HEK293 (cell line): ENCODE data around the gene C8A.

Source experiments
- CTCF ChIA-PET: fragments of 350-600 bp; formaldehyde crosslinking; extraction: SDS; loops from one replicate; lab custom pipeline; 2021; ENCODE audit warnings: antibody characterized with exemption; lab: Yijun Ruan, JAX
- POLR2A ChIA-PET: fragments of 300-600 bp; formaldehyde crosslinking; extraction: SDS; loops from one replicate; lab custom pipeline; 2020; ENCODE audit warnings: antibody characterized with exemption, inconsistent platforms; lab: Yijun Ruan, JAX
- H3K27ac ChIP-seq: fragments of 200-500 bp; sonication (Bioruptor generic); 2 replicates; pipeline ENCODE4 v1.5.1; 2014; ENCODE audit warnings: low read depth, low read length, control low read depth, inconsistent platforms; ENCODE audit errors: extremely low read depth
- H3K36me3 ChIP-seq, 2 experiments: fragments of 200-500 bp in 1 of 2; sonication (Bioruptor generic) in 1 of 2; 1 replicate in 1 of 2; 2 replicates in 1 of 2; pipeline ENCODE4 v1.5.1; 2014 to 2017; ENCODE audit warnings: inconsistent platforms in 2 of 2, low read length in 2 of 2; ENCODE audit not compliant: control insufficient read depth in 2 of 2, insufficient read depth in 1 of 2
- H3K4me1 ChIP-seq: fragments of 200-500 bp; sonication (Bioruptor generic); 2 replicates; pipeline ENCODE4 v1.5.1; 2014; ENCODE audit warnings: mild to moderate bottlenecking, low read length, inconsistent platforms; ENCODE audit not compliant: control insufficient read depth, insufficient read depth
- H3K4me3 ChIP-seq: 2 replicates; pipeline ENCODE4 v1.5.1; 2011; ENCODE audit warnings: low read depth, mild to moderate bottlenecking, control low read depth, low read length, moderate library complexity
- H3K9me3 ChIP-seq: fragments of 200-500 bp; sonication (Bioruptor generic); 2 replicates; pipeline ENCODE4 v1.5.1; 2014; ENCODE audit warnings: low read depth, low read length, inconsistent platforms; ENCODE audit not compliant: control insufficient read depth, insufficient read depth
- BCL11A ChIP-seq: fragments of 450-650 bp; formaldehyde crosslinking; IDR thresholded peaks from 2 replicates; pipeline ENCODE4 v1.5.1; 2016; ENCODE audit warnings: low read depth, missing biosample characterization, missing genetic modification characterization
- GLI2 ChIP-seq: fragments of 450-650 bp; formaldehyde crosslinking; IDR thresholded peaks from 2 replicates; pipeline ENCODE4; 2017; ENCODE audit warnings: missing biosample characterization, missing genetic modification characterization, low read depth, borderline replicate concordance
- GLIS1 ChIP-seq: fragments of 450-650 bp; formaldehyde crosslinking; IDR thresholded peaks from 2 replicates; pipeline ENCODE4 v1.5.1; 2016; ENCODE audit warnings: missing biosample characterization, missing genetic modification characterization
- KLF9 ChIP-seq: fragments of 450-650 bp; formaldehyde crosslinking; IDR thresholded peaks from 2 replicates; pipeline ENCODE4 v1.5.1; 2016; ENCODE audit warnings: missing biosample characterization, missing genetic modification characterization, low read depth
- TCF7L2 ChIP-seq: IDR thresholded peaks from 2 replicates; pipeline ENCODE4 v1.6.1; 2011; ENCODE audit warnings: low read depth, mild to moderate bottlenecking, inconsistent platforms, low read length, moderate library complexity, borderline replicate concordance
- ZNF112 ChIP-seq: fragments of 450-650 bp; formaldehyde crosslinking; IDR thresholded peaks from 2 replicates; pipeline ENCODE4 v1.5.0; 2017; ENCODE audit warnings: missing biosample characterization, missing genetic modification characterization
- ZNF114 ChIP-seq: fragments of 450-650 bp; formaldehyde crosslinking; IDR thresholded peaks from 2 replicates; pipeline ENCODE4 v1.5.0; 2017; ENCODE audit warnings: missing biosample characterization, missing genetic modification characterization
- ZNF121 ChIP-seq: fragments of 450-650 bp; formaldehyde crosslinking; IDR thresholded peaks from 2 replicates; pipeline ENCODE4 v1.5.1; 2016; ENCODE audit warnings: missing biosample characterization, missing genetic modification characterization
- ZNF138 ChIP-seq: fragments of 450-650 bp; formaldehyde crosslinking; IDR thresholded peaks from 2 replicates; pipeline ENCODE4 v1.5.1; 2016; ENCODE audit warnings: missing biosample characterization, missing genetic modification characterization, borderline replicate concordance
- ZNF202 ChIP-seq: fragments of 450-650 bp; formaldehyde crosslinking; IDR thresholded peaks from 2 replicates; pipeline ENCODE4 v1.5.1; 2016; ENCODE audit warnings: missing biosample characterization, missing genetic modification characterization, borderline replicate concordance
- ZNF37A ChIP-seq: fragments of 450-650 bp; IDR thresholded peaks from 2 replicates; pipeline ENCODE4 v1.5.1; 2018; ENCODE audit warnings: missing biosample characterization, missing genetic modification characterization
- ZNF558 ChIP-seq: fragments of 450-650 bp; formaldehyde crosslinking; IDR thresholded peaks from 2 replicates; pipeline ENCODE4 v1.5.1; 2016; ENCODE audit warnings: missing biosample characterization, missing genetic modification characterization
- ZNF571 ChIP-seq: fragments of 450-650 bp; formaldehyde crosslinking; IDR thresholded peaks from 2 replicates; pipeline ENCODE4 v1.5.0; 2017; ENCODE audit warnings: missing biosample characterization, missing genetic modification characterization
- ZNF660 ChIP-seq: fragments of 450-650 bp; IDR thresholded peaks from 2 replicates; pipeline ENCODE4 v1.5.1; 2018; ENCODE audit warnings: missing biosample characterization, mild to moderate bottlenecking, missing genetic modification characterization
- ZNF670 ChIP-seq: fragments of 450-650 bp; formaldehyde crosslinking; IDR thresholded peaks from 2 replicates; pipeline ENCODE4 v1.5.1; 2016; ENCODE audit warnings: missing biosample characterization, missing genetic modification characterization, low read depth
- ZXDB ChIP-seq: fragments of 450-650 bp; formaldehyde crosslinking; IDR thresholded peaks from 2 replicates; pipeline ENCODE4 v1.5.1; 2016; ENCODE audit warnings: missing biosample characterization, missing genetic modification characterization
- TF ChIP-seq, protein P1 (sequence below): fragments of 450-650 bp; formaldehyde crosslinking; IDR thresholded peaks from 2 replicates; pipeline ENCODE4 v1.5.1; 2017; ENCODE audit warnings: missing biosample characterization, missing genetic modification characterization
- TF ChIP-seq, protein P2 (sequence below): fragments of 450-650 bp; formaldehyde crosslinking; IDR thresholded peaks from 2 replicates; pipeline ENCODE4 v1.5.1; 2016; ENCODE audit warnings: missing biosample characterization, missing genetic modification characterization
- TF ChIP-seq, protein P3 (sequence below): fragments of 450-650 bp; formaldehyde crosslinking; IDR thresholded peaks from 2 replicates; pipeline ENCODE4 v1.5.1; 2016; ENCODE audit warnings: missing biosample characterization, missing genetic modification characterization

C8A gene

DNA sequence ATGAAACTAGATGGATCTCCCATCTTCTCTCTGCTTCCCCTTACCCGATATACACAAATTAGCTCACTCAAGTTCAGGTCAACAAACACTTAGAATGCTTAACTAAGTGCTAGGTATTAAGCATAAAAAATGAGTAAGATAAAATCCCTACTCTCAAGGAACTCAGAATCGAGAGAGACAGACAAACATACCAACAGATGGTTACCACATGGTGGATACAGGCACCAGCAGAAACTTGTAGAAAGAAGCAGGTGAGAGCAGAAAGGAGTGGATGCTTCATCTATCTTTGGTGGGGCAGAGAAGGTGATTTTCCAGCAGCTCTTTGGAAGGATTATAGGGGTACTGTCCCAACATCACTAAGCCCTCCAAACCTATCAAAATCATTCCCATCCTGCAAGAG, 79.0 kb downstream of the C8A start:
- Histone ChIP-seq H3K36me3 (no peaks in the 10 kb centered on the region), H3K4me1 (no peaks in the 10 kb centered on the region), H3K27ac (no peak overlapping the region)
- POLR2A ChIA-PET = no interaction called here
- TF ChIP-seq ZNF37A (no peak), ZNF202 (no peak), ZXDB (tag by site-specific recombination) (no peak), ZNF114 (tag by site-specific recombination) (no peak), ZNF138 (tag by site-specific recombination) (no peak), ZNF112 (tag by site-specific recombination) (no peak), BCL11A (tag by site-specific recombination) (no peak), ZNF571 (no peak), KLF9 (no peak), ZNF121 (tag by site-specific recombination) (no peak), ZNF558 (tag by site-specific recombination) (no peak), ZNF660 (tag by site-specific recombination) (no peak), ZNF670 (tag by site-specific recombination) (no peak), TCF7L2 (no peak), GLIS1 (tag by site-specific recombination) (no peak)
- TF ChIP-seq, protein P1, sequence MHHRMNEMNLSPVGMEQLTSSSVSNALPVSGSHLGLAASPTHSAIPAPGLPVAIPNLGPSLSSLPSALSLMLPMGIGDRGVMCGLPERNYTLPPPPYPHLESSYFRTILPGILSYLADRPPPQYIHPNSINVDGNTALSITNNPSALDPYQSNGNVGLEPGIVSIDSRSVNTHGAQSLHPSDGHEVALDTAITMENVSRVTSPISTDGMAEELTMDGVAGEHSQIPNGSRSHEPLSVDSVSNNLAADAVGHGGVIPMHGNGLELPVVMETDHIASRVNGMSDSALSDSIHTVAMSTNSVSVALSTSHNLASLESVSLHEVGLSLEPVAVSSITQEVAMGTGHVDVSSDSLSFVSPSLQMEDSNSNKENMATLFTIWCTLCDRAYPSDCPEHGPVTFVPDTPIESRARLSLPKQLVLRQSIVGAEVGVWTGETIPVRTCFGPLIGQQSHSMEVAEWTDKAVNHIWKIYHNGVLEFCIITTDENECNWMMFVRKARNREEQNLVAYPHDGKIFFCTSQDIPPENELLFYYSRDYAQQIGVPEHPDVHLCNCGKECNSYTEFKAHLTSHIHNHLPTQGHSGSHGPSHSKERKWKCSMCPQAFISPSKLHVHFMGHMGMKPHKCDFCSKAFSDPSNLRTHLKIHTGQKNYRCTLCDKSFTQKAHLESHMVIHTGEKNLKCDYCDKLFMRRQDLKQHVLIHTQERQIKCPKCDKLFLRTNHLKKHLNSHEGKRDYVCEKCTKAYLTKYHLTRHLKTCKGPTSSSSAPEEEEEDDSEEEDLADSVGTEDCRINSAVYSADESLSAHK = no peak
- TF ChIP-seq, protein P2, sequence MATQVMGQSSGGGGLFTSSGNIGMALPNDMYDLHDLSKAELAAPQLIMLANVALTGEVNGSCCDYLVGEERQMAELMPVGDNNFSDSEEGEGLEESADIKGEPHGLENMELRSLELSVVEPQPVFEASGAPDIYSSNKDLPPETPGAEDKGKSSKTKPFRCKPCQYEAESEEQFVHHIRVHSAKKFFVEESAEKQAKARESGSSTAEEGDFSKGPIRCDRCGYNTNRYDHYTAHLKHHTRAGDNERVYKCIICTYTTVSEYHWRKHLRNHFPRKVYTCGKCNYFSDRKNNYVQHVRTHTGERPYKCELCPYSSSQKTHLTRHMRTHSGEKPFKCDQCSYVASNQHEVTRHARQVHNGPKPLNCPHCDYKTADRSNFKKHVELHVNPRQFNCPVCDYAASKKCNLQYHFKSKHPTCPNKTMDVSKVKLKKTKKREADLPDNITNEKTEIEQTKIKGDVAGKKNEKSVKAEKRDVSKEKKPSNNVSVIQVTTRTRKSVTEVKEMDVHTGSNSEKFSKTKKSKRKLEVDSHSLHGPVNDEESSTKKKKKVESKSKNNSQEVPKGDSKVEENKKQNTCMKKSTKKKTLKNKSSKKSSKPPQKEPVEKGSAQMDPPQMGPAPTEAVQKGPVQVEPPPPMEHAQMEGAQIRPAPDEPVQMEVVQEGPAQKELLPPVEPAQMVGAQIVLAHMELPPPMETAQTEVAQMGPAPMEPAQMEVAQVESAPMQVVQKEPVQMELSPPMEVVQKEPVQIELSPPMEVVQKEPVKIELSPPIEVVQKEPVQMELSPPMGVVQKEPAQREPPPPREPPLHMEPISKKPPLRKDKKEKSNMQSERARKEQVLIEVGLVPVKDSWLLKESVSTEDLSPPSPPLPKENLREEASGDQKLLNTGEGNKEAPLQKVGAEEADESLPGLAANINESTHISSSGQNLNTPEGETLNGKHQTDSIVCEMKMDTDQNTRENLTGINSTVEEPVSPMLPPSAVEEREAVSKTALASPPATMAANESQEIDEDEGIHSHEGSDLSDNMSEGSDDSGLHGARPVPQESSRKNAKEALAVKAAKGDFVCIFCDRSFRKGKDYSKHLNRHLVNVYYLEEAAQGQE = no peak
- TF ChIP-seq, all 188 proteins: peak for 0
- CTCF ChIA-PET = no interaction called here
- Histone ChIP-seq H3K9me3 (no peaks in the 10 kb centered on the region), H3K4me3 (no peak overlapping the region)

DNA sequence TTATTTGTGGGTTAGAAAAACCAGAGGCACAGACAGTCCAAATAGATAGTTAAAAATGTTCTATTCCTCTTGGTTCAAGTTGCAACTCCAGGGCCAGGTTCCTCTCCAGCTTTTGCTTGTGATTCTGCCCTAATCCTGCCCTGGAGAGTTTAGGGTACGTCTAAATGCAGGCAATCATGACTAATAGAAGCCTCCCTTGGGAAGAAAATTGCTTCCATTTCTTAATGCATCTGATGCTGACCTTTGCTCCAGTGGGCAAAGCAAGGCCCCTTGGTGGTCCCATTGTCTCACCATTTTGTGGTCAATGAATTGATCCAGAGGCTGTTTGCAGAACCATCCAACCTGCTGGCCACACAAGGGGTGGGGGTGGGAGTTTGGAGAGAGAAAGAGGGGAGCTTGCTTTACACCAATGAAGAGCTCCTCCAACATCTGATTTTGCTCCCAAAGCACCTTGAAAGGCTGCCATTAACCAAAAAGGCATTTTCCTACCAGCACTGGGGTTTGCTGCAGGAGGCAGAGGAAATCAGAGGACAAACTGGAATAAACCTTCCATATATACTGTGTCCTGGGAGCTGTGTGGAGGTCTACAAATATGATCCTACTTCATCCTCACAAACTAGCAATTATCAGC, 79.9 kb downstream of the C8A start:
- CTCF ChIA-PET = interaction anchor here (0.6 kb wide), 1 partner anchor 14 kb away, joined by 4 read pairs; no protein-coding TSS in a partner anchor
- POLR2A ChIA-PET = no interaction called here
- H3K9me3 ChIP-seq = no peaks in the 10 kb centered on the region
- no peak overlapping the region for H3K4me3 ChIP-seq
- H3K27ac ChIP-seq = no peak overlapping the region
- no peaks in the 10 kb centered on the region for H3K4me1 ChIP-seq
- H3K36me3 ChIP-seq = no peaks in the 10 kb centered on the region
- TF ChIP-seq, protein P3, sequence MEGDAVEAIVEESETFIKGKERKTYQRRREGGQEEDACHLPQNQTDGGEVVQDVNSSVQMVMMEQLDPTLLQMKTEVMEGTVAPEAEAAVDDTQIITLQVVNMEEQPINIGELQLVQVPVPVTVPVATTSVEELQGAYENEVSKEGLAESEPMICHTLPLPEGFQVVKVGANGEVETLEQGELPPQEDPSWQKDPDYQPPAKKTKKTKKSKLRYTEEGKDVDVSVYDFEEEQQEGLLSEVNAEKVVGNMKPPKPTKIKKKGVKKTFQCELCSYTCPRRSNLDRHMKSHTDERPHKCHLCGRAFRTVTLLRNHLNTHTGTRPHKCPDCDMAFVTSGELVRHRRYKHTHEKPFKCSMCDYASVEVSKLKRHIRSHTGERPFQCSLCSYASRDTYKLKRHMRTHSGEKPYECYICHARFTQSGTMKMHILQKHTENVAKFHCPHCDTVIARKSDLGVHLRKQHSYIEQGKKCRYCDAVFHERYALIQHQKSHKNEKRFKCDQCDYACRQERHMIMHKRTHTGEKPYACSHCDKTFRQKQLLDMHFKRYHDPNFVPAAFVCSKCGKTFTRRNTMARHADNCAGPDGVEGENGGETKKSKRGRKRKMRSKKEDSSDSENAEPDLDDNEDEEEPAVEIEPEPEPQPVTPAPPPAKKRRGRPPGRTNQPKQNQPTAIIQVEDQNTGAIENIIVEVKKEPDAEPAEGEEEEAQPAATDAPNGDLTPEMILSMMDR (tag by site-specific recombination) = no peak
- no peak for TF ChIP-seq GLI2 (tag by site-specific recombination)
